IPS-15b (cell line): ENCODE data around the gene THRA.
A peak's percentile ranks its signal among the peaks of the same experiment; 100 is the strongest.

Experiments used
- H3K27me3 ChIP-seq: one replicate; pipeline ENCODE4 v1.6.1; 2013; ENCODE audit warnings: low read length; ENCODE audit not compliant: control insufficient read depth, insufficient read depth
- H3K36me3 ChIP-seq: one replicate; pipeline ENCODE4 v1.6.1; 2013; ENCODE audit warnings: low read length; ENCODE audit not compliant: control insufficient read depth, insufficient read depth
- H3K4me1 ChIP-seq: one replicate; pipeline ENCODE4 v1.6.1; 2013; ENCODE audit warnings: mild to moderate bottlenecking, low read length; ENCODE audit not compliant: control insufficient read depth, insufficient read depth
- H3K4me3 ChIP-seq: one replicate; pipeline ENCODE4 v1.5.1; 2013; ENCODE audit warnings: low read depth, low read length
- H3K9ac ChIP-seq: one replicate; pipeline ENCODE4 v1.6.1; 2013; ENCODE audit warnings: low read depth, mild to moderate bottlenecking, low read length
- H3K9me3 ChIP-seq: one replicate; pipeline ENCODE4 v1.6.1; 2013; ENCODE audit warnings: mild to moderate bottlenecking, low read length; ENCODE audit not compliant: control insufficient read depth, insufficient read depth

THRA gene

GRCh38 chr17:40100669-40101366 is 38.1 kb downstream of the THRA start:
- H3K4me1 ChIP-seq = peaks cover 25% of the 10 kb centered on the region
- H3K9ac ChIP-seq = peak overlapping the region; percentile 9

GRCh38 chr17:40101367-40102210 is 38.8 kb downstream of the THRA start:
- Histone ChIP-seq H3K4me1 (peaks cover 29% of the 10 kb centered on the region), H3K9me3 (no peaks in the 10 kb centered on the region), H3K4me3 (peak overlapping the region; percentile 86)

More at GRCh38 chr17:40100669-40101366, 38.1 kb downstream of the THRA start:
- peaks cover 8% of the 10 kb centered on the region for H3K36me3 ChIP-seq
- H3K4me3 ChIP-seq = peak overlapping the region; percentile 86
- peaks cover 15% of the 10 kb centered on the region for H3K27me3 ChIP-seq
- no peaks in the 10 kb centered on the region for H3K9me3 ChIP-seq

GRCh38 chr17:40103071-40103661 is 40.4 kb downstream of the THRA start:
- H3K9me3 ChIP-seq = no peaks in the 10 kb centered on the region
- no peak overlapping the region for H3K4me3 ChIP-seq
- H3K9ac ChIP-seq = peak overlapping the region; percentile 38
- peaks cover 30% of the 10 kb centered on the region for H3K27me3 ChIP-seq
- H3K36me3 ChIP-seq = no peaks in the 10 kb centered on the region
- H3K4me1 ChIP-seq = peaks cover 37% of the 10 kb centered on the region

More at GRCh38 chr17:40101367-40102210, 38.8 kb downstream of the THRA start:
- Histone ChIP-seq H3K27me3 (peaks cover 22% of the 10 kb centered on the region), H3K36me3 (peaks cover 1% of the 10 kb centered on the region), H3K9ac (no peak overlapping the region)

GRCh38 chr17:40103688-40104087 is 40.9 kb downstream of the THRA start:
- H3K27me3 ChIP-seq = peaks cover 30% of the 10 kb centered on the region
- H3K9me3 ChIP-seq = no peaks in the 10 kb centered on the region
- H3K4me1 ChIP-seq = peaks cover 34% of the 10 kb centered on the region
- H3K4me3 ChIP-seq = no peak overlapping the region
- H3K9ac ChIP-seq = peak overlapping the region; percentile 38
- H3K36me3 ChIP-seq = no peaks in the 10 kb centered on the region

GRCh38 chr17:40104594-40105486 is 42.1 kb downstream of the THRA start:
- Histone ChIP-seq H3K36me3 (no peaks in the 10 kb centered on the region), H3K4me3 (no peak overlapping the region), H3K27me3 (peaks cover 26% of the 10 kb centered on the region), H3K9ac (no peak overlapping the region), H3K9me3 (no peaks in the 10 kb centered on the region), H3K4me1 (peaks cover 41% of the 10 kb centered on the region)

GRCh38 chr17:40105861-40106759 is 43.3 kb downstream of the THRA start:
- no peaks in the 10 kb centered on the region for H3K9me3 ChIP-seq
- no peak overlapping the region for H3K9ac ChIP-seq
- no peak overlapping the region for H3K4me3 ChIP-seq
- peaks cover 48% of the 10 kb centered on the region for H3K4me1 ChIP-seq
- no peaks in the 10 kb centered on the region for H3K36me3 ChIP-seq
- peaks cover 21% of the 10 kb centered on the region for H3K27me3 ChIP-seq

GRCh38 chr17:40106760-40107521 is 44.2 kb downstream of the THRA start:
- no peaks in the 10 kb centered on the region for H3K36me3 ChIP-seq
- peak overlapping the region; percentile 0 for H3K4me3 ChIP-seq
- H3K9me3 ChIP-seq = no peaks in the 10 kb centered on the region
- H3K27me3 ChIP-seq = peaks cover 21% of the 10 kb centered on the region
- no peak overlapping the region for H3K9ac ChIP-seq
- H3K4me1 ChIP-seq = peaks cover 50% of the 10 kb centered on the region

GRCh38 chr17:40107522-40108174 is 44.9 kb downstream of the THRA start:
- H3K9ac ChIP-seq = no peak overlapping the region
- H3K9me3 ChIP-seq = no peaks in the 10 kb centered on the region
- H3K4me1 ChIP-seq = peaks cover 57% of the 10 kb centered on the region
- peaks cover 21% of the 10 kb centered on the region for H3K27me3 ChIP-seq
- no peaks in the 10 kb centered on the region for H3K36me3 ChIP-seq
- peak overlapping the region; percentile 0 for H3K4me3 ChIP-seq

- no peak overlapping the region for H3K9ac ChIP-seq
These were observed 46.4 kb downstream of the THRA start for GRCh38 chr17:40108970-40109824.

More at GRCh38 chr17:40108970-40109824, 46.4 kb downstream of the THRA start:
- peaks cover 53% of the 10 kb centered on the region for H3K4me1 ChIP-seq
- no peak overlapping the region for H3K4me3 ChIP-seq
- H3K36me3 ChIP-seq = no peaks in the 10 kb centered on the region
- H3K27me3 ChIP-seq = peaks cover 21% of the 10 kb centered on the region
- no peaks in the 10 kb centered on the region for H3K9me3 ChIP-seq
